ENCODE data around the gene PCDHGA1. TPM values are rescaled to one million over a fixed set of nuclear protein-coding genes. Genes with fewer than 3 reads are reported as not detected.
A peak's percentile ranks its signal among the peaks of the same experiment; 100 is the strongest.

PCDHGA1 gene
- total and polyA plus RNA-seq, 2 experiments from 2014 or later: 0.33 TPM; not detected in 1

GRCh38 chr5:141508798-141509611 lies 178.7 kb downstream of the PCDHGA1 start:
- Histone ChIP-seq H3K4me2 (peak overlapping the region; percentile 70), H3K4me3 (no peak overlapping the region), H3K27me3 (no peaks in the 10 kb centered on the region), H3K79me2 (peaks cover 2% of the 10 kb centered on the region), H3K36me3 (replicated peaks; ENCODE audit: insufficient read depth, low read depth) (no peaks in the 10 kb centered on the region), H3K4me1 (ENCODE audit: insufficient read depth) (peaks cover 39% of the 10 kb centered on the region), H3K9me3 (ENCODE audit: low read depth) (no peaks in the 10 kb centered on the region), H4K20me1 (ENCODE audit: insufficient read depth, poor library complexity, severe bottlenecking) (no peaks in the 10 kb centered on the region), H2AFZ (no peak overlapping the region), H3K27ac (peak overlapping the region; percentile 94), H3K9me2 (replicated peaks; ENCODE audit: insufficient read depth) (no peaks in the 10 kb centered on the region)
- DNase-seq (ENCODE audit: low spot score): peak; percentile 78
- no peak for TF ChIP-seq CTCF (IDR thresholded peaks at IDR 0.05; ENCODE audit: poor library complexity)
- no peak for TF ChIP-seq EZH2phosphoT487 (IDR thresholded peaks at IDR 0.05; ENCODE audit: low read depth, severe bottlenecking, unreplicated experiment)
- TF ChIP-seq EZH2 (IDR thresholded peaks at IDR 0.05; ENCODE audit: borderline replicate concordance): no peak
- WGBS (ENCODE audit: low lambda C conversion rate, missing lambda C conversion rate): 32% methylated on average over 16 of the region's 23 CpGs

GRCh38 chr5:141510160-141510559 lies 179.8 kb downstream of the PCDHGA1 start:
- H3K27ac ChIP-seq: peak overlapping the region; percentile 94
- no peak overlapping the region for H3K4me3 ChIP-seq
- no peak overlapping the region for H3K4me2 ChIP-seq

DNA sequence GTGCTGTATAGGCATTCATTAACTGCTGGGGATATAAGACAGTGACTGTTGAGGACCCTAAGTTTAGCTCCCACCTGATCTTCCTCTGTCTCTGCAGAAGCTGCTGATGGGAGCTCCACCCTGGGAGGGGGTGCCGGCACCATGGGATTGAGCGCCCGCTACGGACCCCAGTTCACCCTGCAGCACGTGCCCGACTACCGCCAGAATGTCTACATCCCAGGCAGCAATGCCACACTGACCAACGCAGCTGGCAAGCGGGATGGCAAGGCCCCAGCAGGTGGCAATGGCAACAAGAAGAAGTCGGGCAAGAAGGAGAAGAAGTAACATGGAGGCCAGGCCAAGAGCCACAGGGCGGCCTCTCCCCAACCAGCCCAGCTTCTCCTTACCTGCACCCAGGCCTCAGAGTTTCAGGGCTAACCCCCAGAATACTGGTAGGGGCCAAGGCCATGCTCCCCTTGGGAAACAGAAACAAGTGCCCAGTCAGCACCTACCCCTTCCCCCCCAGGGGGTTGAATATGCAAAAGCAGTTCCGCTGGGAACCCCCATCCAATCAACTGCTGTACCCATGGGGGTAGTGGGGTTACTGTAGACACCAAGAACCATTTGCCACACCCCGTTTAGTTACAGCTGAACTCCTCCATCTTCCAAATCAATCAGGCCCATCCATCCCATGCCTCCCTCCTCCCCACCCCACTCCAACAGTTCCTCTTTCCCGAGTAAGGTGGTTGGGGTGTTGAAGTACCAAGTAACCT lies 180.7 kb downstream of the PCDHGA1 start:
- Histone ChIP-seq H3K9me2 (replicated peaks; ENCODE audit: insufficient read depth) (no peaks in the 10 kb centered on the region), H3K27ac (no peak overlapping the region), H3K36me3 (replicated peaks; ENCODE audit: insufficient read depth, low read depth) (no peaks in the 10 kb centered on the region), H3K4me1 (ENCODE audit: insufficient read depth) (peaks cover 50% of the 10 kb centered on the region), H3K4me2 (no peak overlapping the region), H3K27me3 (no peaks in the 10 kb centered on the region), H3K4me3 (no peak overlapping the region), H3K79me2 (peaks cover 2% of the 10 kb centered on the region), H2AFZ (no peak overlapping the region), H4K20me1 (ENCODE audit: insufficient read depth, poor library complexity, severe bottlenecking) (no peaks in the 10 kb centered on the region), H3K9me3 (ENCODE audit: low read depth) (no peaks in the 10 kb centered on the region)
- no peak for DNase-seq (ENCODE audit: low spot score)
- TF ChIP-seq EZH2 (IDR thresholded peaks at IDR 0.05; ENCODE audit: borderline replicate concordance): no peak
- TF ChIP-seq CTCF (IDR thresholded peaks at IDR 0.05; ENCODE audit: poor library complexity): no peak
- TF ChIP-seq EZH2phosphoT487 (IDR thresholded peaks at IDR 0.05; ENCODE audit: low read depth, severe bottlenecking, unreplicated experiment): no peak
- 98% methylated on average over 14 of the region's 14 CpGs for WGBS (ENCODE audit: low lambda C conversion rate, missing lambda C conversion rate)

More at GRCh38 chr5:141510160-141510559, 179.8 kb downstream of the PCDHGA1 start:
- 92% methylated on average over 9 of the region's 9 CpGs for WGBS (ENCODE audit: low lambda C conversion rate, missing lambda C conversion rate)
- no peaks in the 10 kb centered on the region for H3K27me3 ChIP-seq
- H3K4me1 ChIP-seq (ENCODE audit: insufficient read depth): peaks cover 50% of the 10 kb centered on the region
- H3K36me3 ChIP-seq (replicated peaks; ENCODE audit: insufficient read depth, low read depth): no peaks in the 10 kb centered on the region
- H2AFZ ChIP-seq: no peak overlapping the region
- H3K9me2 ChIP-seq (replicated peaks; ENCODE audit: insufficient read depth): no peaks in the 10 kb centered on the region
- H4K20me1 ChIP-seq (ENCODE audit: insufficient read depth, poor library complexity, severe bottlenecking): no peaks in the 10 kb centered on the region
- DNase-seq (ENCODE audit: low spot score): no peak
- peaks cover 2% of the 10 kb centered on the region for H3K79me2 ChIP-seq
- no peaks in the 10 kb centered on the region for H3K9me3 ChIP-seq (ENCODE audit: low read depth)
- TF ChIP-seq CTCF (IDR thresholded peaks at IDR 0.05; ENCODE audit: poor library complexity) (no peak), EZH2phosphoT487 (IDR thresholded peaks at IDR 0.05; ENCODE audit: low read depth, severe bottlenecking, unreplicated experiment) (no peak), EZH2 (IDR thresholded peaks at IDR 0.05; ENCODE audit: borderline replicate concordance) (no peak)

Data from hepatocyte (in vitro differentiated cells).